GM18861 (cell line): ENCODE data around the gene CFH.
A peak's percentile ranks its signal among the peaks of the same experiment; 100 is the strongest.
"Not testable (repeated sequence)": the region's sequence is repeated elsewhere in the genome, so short reads cannot be mapped to it uniquely, and the experiment has no call there.

Experiments used
- ATAC-seq: cut with Tn5 transposase; IDR thresholded peaks from one replicate; pipeline ENCODE4 v1.9.1; 2021; ENCODE audit not compliant: unreplicated experiment

The CFH gene

DNA sequence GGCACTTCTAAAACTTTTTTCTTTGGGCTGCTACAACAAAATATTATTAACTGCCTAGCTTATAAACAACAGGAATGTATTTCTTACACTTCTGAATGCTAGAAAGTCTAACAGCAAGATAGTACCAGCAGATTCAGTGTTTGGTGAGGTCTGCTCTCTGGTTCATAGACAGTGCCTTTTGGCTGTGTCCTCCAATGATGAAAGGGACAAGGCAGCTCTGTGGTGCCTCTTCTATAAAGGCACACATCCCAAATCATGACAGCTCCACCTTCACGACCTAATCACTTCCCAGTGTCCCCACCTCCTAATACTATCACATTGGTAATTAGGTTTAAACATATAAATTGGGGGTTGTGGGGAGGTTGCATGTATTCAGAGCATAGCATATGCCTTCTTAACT lies 9.5 kb downstream of the CFH start:
- ATAC-seq = no peak

DNA sequence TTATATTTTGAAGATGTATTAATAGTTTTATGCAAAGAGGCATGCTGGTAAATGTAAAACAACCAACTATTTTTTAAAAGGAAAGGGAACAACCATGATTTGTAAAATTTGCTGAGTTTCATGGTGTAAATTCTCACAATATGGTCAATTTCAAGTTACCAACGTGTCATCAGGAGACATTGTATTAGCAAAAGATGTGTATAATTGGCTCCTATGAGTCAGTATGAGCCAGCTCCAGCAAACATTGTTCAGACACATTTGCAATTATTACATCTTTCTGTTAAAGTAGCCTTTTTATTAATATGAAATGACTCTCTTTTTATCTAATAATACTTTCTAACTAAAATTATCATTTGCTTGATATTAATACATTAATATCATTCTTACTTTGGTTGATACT lies 15.3 kb downstream of the CFH start:
- no peak for ATAC-seq

DNA sequence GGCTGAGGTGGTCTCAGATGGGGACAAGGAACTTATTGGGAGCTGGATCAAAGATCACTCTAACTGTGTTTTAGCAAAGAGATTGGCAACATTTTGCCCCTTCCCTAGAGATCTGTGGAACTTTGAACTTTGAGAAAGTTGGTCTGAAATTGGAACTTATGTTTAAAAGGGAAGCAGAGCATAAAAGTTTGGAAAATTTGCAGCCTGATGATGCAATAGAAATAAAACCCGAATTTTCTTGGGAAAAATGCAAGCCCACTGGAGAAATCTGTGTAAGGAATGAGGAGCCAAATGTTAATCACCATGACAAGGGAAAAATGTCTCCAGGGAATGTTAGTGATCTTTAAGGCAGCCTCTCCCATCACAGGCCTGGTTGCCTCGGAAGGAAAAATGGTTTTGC lies 17.2 kb downstream of the CFH start:
- ATAC-seq = no peak

DNA sequence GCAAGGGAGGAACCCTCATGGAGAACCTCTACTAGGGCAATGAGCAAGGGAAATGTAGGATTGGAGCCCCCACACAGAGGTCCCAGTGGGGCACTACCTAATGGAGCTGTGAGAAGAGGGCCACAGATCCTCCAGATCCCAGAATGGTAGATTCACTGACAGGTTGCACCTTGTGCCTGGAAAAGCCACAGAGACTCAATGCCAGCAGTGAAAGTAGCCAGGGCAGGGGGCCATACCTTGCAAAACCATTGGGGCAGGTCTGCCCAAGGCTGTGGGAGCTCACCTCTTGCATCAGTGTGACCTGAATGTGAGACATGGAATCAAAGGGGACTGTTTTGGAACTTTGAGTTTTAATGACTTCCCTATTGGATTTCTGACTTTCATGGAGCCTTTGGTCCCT lies 17.9 kb downstream of the CFH start:
- ATAC-seq = no peak

DNA sequence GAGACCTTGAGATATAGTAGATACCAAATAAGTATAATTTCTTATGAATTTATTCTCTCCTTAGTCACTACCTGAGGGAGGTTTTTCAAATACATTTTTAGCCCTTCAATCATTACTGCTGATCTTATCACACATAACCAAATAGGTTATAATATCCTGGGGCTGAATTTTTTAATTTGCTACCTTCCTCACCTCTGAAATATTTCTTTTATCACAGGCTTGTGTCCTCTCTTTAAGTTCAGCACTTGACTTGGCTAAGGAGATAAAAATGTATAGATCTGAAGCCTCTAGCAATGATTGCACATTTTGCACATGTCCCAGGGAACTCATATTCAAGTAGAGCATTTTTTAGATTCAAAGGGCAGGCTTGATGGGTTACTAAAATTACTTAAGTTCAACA lies 23.1 kb downstream of the CFH start:
- ATAC-seq = no peak

DNA sequence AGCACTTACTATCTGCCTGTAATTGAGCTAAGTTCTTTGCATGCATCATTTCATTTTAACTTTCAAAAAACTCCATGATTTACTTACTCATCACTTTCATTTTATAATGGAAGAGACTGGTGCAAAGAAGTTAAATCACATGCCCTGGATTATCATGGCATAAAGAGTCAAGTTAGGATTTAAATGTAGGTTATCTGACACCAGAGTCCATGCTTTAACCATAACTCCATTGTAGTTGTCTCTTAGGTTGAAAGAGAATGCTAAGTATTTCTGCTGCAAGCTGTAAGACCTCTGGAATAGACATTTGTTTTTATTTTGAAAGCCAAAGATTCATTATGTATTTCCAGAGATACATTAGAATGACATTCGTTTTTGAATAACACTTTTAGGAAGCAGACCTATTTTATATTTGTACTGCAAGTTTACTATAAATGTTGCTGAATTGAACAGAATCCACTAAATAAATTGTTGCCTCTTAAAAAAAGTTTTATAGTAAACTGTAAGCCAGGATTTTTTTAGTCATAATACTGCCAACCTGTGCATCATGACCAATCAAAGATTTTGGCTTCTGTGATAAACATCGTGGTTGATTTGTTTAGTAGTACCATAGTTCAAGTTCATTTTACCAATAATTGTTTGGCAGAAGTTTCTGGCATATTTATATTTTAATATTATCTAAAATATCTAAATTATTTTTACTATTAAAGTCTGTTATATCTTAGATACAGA lies 26.1 kb downstream of the CFH start:
- no peak for ATAC-seq

DNA sequence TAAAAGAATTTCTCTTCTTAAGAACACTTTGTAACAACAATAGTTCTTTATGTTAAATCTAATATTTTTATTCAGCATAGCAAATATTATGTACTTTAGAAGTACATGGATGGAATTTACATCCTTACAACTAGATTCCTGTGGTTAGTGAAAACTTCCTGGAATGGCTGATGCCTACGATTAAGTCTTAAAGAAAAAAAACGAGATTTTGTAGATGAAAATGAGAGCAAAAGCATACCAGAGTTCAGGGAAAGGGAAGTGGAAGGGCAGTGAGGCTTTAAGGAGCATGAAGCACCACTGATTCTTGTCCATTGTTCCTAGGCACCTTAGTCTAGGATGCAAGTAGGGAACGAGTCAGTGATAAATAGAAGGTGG lies 26.7 kb downstream of the CFH start:
- no peak for ATAC-seq

DNA sequence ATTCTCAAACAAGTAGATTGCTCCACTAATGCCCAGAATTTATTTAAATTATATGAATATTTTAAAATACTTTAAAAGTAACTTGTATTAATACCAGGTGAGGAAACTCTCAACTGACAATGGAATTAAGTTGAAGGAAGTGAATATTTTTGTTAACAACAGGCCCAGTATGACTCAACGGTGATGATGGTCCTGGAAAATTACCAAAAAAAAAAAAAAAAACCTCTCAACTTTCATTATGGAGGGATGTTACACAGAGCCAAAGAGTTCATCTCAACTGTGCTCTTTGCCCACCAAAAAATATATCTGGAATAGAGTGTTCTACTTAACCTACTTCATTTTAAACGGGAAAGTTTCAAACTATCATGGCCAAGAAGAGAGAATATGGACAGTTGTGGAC lies 28.3 kb downstream of the CFH start:
- ATAC-seq = no peak

DNA sequence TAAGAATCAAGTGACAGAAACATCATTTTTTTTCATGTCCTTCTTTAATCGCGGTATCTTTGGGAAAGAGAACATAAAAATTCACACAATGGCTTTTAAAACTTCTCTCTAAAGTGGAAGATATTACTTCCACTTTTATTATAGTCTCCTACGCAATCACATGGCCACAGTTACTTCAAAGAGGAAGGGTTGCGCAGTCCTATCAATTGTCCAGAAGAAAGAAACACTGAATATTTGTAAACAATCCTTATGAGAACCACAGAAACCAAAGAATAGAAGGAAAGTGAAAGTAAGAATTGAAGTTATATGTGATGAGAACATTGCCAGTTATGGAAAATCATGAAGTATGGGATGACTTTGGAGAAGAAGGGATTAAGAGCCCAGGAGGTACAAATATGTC lies 32.6 kb downstream of the CFH start:
- ATAC-seq = no peak

DNA sequence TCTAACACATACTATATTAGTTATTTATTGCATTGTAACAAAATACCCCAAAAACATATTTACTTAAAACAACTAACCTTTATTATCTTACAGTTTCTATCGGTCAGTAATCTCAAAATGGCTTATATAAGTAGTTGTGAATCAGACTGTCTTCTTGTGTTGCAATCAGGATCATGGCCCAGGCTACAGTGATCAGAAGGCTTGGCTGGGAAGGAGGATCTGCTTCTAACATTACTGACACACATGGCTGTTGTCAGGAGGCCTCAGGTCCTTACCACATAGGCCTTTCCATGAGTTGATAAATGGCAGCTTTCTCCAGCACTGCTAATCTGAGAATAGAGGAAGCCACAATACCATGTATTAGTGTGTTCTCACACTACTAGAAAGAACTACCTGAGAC lies 33.7 kb downstream of the CFH start:
- no peak for ATAC-seq

DNA sequence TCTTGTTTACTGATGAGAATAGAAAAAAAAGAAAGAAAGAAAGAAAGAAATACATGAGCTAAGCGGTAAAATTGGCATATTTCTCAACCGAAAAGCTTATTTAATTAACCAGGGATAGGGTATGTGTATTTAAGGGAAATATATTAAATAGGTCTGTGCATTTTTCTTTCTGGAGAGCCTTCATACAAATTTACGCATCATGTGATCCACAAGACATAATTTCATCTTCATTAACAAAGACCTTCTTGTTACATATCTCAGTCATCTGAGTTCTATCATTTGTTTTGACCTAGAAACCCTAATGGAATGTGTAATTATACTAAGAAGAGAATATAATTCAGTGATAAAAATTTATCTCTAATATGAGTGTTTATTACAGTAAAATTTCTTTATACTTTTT lies 37.2 kb downstream of the CFH start:
- no peak for ATAC-seq

DNA sequence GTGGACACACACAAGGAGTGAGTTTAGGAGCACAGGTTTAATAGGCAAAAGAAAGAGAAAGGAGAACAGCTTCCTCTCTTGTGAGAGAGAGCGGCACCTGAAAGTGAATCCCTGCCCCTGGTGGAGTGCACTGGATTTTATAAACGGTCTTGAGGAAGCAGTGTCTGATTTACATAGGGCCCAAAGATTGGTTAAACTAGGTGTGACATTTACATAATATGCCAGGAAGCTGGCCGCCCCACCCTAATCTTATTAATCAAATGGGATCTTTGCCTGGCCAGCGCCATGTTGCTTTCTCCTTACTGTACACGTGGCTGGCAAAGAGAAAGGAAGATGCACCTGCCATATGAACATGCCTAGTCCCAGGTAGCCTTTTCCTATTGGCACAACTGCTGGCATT lies 38.7 kb downstream of the CFH start:
- ATAC-seq = no peak

DNA sequence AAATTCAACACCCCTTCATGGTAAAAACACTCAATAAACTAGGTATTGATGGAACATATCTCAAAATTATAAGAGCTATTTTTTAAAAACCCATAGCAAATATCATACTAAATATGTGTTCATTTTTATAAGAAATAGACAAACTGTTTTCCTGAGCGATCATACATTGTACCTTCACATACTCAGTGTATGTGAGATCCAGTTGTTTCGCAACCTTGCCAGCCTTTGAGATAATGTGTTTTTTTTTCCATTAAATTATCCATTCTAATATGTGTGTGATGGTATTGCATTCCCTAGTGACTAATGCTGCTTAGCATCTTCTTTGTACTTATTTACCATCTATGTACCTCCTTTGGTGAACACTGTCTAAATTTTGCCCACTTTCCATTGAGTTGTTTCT lies 47.1 kb downstream of the CFH start:
- ATAC-seq = no peak

DNA sequence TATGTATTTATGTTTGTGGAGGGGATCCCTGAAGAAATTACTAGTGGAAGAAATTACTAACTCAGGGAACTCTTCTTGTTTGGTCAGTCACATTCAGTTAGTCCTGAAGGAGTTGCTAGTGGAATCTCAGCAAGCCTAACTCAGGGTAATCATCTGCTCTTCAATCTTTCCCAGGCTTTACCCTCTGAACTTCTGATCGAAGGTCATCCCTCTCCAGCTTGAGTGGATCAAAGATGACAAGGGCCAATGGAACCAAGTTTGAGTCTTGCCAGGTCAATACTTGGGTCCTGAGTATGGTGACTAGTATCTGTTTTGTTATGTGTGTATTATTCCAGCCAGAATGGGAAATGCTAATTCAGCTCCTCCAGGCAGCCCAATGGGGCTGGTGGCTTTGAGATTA lies 49.3 kb downstream of the CFH start:
- no peak for ATAC-seq

DNA sequence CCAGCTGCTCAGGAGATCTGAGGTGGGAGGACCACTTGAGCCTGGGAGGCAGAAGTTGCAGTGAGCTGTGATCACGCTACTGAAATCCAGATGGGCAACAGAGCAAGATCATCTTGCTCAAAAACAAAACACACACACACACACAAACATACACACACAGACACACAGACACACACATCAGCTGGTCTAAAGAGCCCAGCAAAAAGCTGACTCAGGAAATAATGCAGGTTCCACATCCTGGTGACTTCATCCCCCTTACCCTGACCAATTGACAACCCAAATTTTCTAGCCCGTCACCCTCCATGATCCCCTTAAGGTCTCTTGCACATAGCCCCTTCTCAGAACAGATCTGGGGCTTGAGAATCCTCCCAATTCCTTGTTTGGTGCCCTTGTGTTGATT lies 58.0 kb downstream of the CFH start:
- ATAC-seq = not testable (repeated sequence)

DNA sequence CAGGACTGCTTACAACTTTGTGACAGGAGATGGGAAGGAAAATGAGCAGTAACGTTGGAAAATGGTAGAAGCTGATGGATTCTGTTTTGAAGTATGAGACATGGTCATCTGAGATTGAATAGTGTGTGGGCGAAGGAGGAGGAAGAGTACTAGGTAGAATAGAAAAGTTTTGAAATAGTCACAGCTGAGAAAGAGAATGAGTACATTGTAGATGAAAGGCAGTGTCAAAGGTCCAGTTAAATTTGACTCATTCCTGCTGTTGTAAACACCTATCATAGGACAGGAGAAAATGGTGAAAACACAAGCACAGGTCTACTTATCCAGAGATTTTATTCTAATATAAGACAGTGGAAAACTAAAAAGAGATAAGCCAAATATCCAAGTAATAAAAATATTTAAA lies 66.0 kb downstream of the CFH start:
- no peak for ATAC-seq

DNA sequence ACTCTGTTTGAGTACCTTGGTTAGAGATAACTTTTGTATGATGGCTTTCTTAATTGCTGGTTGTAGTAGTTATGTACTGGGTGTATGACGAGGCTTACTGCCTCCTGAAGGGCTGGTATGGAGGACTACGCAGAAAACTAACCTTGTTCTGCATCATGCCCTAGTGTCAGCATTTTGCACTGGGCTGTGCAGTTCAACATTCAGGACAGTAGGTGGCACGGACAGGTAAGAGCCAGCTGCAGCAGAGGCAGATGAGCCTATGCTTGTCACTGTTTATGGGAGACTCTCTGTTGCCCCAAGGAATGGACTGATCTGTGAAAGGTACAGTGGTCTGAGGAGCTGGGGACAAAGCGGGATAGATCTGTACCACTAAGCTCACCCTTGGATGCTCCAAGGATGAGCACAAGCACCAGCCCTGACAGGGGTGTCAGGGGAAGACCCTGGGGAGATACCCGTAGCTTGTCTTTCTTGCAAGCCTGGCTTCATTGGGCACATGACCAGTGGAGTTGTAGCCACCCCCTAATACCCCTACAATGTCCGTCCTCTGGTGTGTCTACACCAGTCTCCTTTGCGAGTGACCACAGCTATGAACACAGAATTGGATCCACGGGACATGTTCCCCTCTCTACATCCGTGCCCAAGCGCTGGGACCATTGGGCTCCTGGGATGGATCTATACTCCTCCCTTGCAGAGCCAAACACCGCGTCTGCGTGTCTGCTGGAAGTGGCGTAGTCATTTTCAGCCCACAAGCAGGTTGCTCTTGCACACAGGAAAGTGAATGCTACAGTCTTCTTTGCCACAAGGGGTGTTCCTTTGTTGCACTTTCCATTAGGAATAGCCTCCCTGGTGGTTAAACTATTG lies 71.7 kb downstream of the CFH start:
- ATAC-seq = peak; percentile 99

DNA sequence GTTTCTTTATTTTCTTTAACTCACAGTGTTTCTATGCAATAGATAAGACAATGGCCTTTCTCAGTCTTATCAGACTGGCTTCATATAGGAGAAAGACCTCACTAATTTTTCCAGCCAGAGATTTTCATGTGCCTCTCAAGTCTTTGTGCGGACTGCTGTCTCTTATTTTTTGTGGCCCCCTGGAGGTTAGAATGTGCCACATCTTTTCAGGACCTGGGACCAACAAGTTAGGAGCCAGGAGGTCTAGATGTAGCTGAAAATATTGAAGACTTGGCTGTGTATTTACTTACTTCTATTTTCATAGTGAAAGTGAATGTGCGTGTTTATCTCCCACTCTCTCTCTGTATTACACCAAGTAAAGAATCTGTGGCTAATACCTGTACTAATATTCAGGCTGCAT lies 80.7 kb downstream of the CFH start:
- no peak for ATAC-seq

DNA sequence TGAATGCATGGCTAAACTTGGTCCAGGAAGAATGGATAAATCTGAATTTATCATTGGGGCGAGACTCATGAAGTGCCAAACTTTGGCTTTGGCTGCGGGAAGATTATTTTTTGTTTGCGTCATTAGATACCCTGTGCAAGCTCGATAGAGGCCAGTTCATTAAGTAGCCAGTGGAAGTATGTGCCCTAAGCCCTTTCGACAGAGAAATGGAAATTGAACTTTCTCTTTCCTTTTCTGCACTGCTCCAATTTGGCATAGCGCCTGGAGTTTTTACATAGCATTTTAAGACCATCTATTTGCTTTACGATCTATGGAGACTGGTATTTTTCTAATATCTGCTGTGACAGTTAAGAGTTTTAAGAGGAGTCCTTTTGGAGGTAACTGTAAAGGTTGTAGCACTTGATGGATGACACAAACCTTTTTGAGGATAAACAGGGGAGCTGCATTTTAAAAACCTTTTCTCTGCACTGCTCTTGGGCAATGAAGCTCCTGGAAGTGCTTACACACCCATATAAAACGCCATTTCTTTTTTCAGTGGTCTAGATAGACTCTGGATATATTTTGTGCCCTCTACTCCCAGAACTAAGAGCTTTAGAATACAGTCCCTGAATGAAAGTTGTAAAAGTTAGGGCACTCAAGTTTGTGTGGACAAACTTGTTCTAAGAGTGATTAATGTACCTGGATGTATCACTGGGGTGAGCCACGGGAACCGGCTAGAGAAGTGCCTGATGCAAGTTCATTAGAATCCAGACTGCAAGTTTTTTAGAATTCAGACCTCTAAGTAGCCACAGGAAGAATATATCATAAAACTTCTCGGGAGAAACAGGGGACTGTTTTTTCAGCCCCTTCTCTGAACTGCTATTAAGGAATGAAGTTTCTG lies 81.5 kb downstream of the CFH start:
- ATAC-seq = no peak

DNA sequence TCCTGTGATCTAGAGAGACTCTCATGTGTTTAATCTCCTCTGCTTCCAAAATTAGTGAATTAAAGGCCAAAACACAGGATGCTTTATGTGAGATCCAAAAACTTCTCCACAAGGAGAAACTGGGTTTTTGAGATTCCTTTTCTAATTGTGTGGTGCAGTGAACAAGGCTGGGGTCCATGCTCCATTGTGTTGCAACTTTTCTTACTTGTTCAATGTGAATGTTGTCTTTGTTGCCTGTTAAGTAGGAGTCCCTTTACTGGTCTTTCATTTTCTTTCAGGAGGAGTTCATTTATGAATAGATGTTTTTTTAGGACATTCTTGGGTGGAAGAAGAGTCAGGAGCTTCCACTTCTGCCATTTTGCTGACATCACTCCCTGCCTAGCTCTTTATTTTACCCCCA lies 82.2 kb downstream of the CFH start:
- no peak for ATAC-seq

DNA sequence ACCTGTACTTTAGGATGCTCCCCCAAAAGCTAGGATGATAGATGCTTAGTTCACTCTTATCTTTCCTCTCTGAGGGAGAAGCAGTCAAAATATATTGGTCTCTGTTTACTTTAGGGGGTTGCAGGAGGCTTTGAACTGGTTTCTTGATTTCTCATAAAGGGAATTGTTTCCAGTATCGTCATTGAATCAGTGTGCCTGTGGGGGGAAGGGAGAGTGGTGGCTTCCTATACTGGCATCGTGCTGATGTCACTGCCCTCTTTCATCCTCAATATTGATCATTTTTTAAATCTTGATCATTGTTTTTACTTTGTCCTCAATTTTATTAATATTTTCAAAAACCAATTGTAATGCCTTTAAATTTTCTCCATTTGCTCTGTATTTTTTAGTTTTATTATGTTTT lies 82.6 kb downstream of the CFH start:
- ATAC-seq = no peak

DNA sequence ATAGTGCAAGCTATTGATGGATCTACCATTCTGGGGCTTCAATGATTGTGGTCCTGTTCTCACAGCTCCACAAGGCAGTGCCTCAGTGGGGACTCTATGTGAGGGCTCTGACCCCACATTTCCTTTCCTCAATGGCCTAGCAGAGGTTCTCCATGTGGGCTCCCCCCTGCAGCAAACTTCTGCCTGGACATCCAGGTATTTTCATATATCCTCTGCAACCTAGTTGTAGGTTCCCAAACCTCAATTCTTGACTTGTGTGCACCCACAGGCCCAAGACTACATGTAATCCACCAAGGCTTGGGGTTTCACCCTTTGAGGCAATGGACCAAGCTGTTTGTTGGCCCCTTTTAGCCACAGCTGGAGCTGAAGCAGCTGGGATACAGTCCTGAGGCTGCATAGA lies 86.9 kb downstream of the CFH start:
- ATAC-seq = no peak
